C4-2B (cell line): Measurements from ENCODE around the gene GFRA1.

Experiments
- CTCF ChIP-seq: fragments of 450-650 bp; conservative IDR thresholded peaks from 2 replicates; pipeline ENCODE4 v1.5.1; 2017; ENCODE audit warnings: mild to moderate bottlenecking
- ZFX ChIP-seq: fragments of 450-650 bp; IDR thresholded peaks from 2 replicates; pipeline ENCODE4 v1.6.1; 2017

- TF ChIP-seq CTCF (no peak), ZFX (no peak)
Measured at GRCh38 chr10:116141855-116142254, 131.2 kb downstream of the GFRA1 start.
